Umbilical cord (tissue), 2 donors: ENCODE data around the gene DSCAM. TPM values are rescaled to one million over a fixed set of nuclear protein-coding genes. Genes with fewer than 3 reads are reported as not detected.

Source experiments
- DNase-seq: peaks from one replicate; pipeline ENCODE4 v3.0.0-alpha.2; 2015; ENCODE audit warnings: low spot score
- total RNA-seq: library from RNA; depleted of rRNA; stranded (reverse); fragments of >200 nt; gene quantifications from one replicate; pipeline ENCODE4 v1.2.3, GENCODE V29; 2014; ENCODE audit warnings: low replicate concordance; ENCODE audit not compliant: insufficient read depth

DSCAM gene
- total RNA-seq, 1 donor from 2014 or later = 0.24 TPM

DNA sequence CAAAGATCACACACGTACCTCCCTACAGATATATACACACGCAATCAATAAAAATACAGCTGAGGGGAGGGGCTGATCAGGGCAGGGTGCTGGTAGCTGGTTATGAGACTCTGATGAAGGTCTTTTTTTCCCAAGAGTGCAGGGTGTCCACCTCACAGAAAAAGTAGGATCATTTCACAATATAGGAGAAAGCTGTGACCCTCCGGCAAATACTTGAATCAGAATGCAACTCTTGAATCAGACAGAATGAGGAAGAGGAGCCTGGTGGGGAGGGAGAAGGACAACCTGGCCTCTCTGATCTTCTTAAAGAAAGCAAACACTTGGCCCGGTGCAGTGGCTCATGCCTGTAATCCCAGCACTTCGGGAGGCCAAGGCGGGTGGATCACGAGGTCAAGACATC is 710.4 kb downstream of the DSCAM start:
- DNase-seq = no peak

DNA sequence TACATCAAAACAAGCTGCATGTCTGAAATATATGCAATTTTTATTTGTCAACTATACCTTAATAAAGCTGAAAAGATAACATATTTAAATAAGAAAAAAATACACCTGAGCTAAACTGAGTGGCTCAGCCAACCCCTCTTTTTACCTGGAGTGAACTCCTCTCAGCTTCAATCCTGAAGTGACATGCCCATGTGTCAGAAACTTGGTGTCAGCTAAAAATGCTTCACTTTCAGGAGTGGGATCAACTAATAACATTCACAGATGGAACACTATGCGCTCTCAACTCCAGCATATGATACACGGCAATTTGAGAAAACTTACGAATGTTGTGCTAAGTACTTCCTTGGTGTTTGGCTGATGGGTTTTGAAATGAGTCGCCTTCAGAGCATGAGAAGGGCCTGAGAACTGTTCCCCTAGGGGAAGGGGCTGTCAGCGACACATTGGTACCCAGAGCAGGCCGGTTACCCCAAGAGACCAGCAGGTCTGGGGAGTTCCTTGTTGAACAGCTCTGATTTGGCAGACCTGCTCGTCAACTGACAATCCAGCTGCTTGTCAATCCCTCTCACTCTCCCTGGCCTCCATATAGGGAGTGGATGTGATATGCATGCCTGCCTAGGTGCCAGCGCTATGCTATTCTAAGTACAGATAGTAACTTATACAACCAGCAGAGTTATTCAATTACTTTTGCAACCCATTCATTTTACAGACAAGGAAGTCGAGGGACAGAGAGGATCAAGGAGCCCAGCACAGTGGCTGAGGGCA is 712.0 kb downstream of the DSCAM start:
- DNase-seq = no peak

DNA sequence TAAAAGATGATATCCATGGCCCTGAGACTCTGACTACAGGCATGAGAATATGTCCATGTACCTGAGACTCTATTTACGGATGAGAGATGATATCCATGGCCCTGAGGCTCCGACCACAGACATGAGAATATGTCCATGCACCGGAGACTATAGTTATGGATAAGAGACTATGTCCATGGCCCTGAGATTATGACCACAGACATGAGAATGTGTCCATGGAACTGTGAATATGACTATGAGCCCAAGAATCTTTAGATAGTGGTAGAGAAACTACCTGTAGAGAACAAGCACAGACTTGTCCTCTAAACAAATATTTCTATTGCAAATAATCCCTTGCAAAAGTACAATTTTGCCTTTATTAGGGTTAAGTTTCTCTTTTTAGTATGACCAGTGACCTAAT is 716.5 kb downstream of the DSCAM start:
- no peak for DNase-seq

DNA sequence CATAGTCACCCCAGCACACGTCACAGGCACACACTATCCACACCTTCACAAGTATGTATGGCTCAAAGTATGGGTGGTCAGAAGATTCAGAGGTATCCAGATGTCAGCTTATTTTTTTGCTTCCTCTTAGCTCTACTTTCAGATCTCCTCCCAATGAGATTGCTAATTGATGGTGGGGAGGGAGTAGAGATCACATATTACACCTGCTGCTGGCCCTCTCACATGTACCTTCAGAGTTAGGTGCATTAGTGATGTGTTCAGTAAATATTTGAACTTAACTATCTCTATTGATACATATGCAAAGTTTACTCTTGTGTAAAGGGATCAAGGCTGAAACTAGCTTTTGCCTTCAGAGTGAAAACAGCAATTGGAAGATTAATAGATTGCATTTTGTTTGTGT is 717.1 kb downstream of the DSCAM start:
- DNase-seq = no peak

DNA sequence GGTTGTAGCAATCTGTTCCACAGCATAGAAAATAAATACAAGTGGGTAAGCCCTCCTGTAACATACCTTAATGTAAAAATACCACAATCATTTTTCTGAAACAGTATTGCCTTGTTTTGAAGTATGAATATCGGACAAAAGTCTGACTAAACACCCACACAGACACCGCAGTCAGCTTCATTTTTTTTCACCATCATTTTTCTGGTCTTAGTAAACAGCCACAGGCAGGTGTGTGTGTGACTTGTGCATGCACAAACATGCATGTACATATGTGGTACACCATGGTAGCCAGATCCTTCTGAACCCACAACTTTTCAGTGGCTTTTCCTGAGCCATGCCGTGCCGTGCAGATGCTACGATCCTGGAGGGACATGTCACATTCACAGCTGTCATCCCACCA is 718.1 kb downstream of the DSCAM start:
- no peak for DNase-seq

DNA sequence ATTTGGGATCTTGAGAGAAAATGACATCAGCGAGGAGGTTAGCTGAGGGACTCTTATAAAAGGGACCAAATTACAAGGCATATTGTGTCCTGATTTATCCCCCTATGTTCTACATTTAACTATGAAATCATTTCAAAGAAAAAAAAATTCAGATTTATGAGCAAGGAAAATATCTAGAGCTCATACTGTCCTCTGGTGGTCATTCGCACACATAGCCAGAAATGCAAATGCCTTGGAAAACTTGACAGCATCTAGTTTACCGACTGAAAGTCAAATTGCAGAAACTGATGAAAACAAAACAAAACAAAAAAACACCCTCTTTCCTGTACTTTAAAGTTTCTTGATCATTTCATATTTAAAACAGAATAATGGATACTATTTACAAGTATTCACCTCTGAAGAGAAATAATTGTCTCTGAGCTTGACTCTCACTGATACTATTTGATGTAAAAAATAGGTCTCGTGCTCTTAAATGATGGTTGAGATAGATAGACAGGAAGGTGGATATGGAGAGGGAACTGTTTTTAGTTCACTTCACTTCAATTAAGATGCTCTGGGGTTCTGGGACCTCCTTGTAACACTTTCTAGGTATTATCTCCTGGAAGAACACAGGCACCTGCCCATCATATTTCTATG is 725.9 kb downstream of the DSCAM start:
- DNase-seq = peak; percentile 35

DNA sequence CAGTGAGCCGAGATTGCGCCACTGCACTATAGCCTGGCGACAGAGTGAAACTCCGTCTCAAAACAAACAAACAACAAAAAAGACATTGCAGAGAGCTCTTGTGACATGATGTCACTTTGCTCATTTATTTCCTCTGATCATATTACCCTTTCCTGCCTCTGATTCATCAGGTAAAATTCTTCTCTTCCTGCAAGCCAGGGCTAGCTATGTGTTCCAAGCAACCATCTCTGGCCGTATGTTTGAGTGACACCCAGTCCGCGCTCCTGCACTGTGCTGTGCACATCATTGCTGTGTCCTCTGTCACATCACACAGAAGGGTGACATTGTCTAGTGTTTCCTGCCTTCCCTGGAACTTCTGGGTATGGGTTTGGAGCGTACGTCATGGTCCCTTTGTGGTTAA is 728.4 kb downstream of the DSCAM start:
- no peak for DNase-seq

DNA sequence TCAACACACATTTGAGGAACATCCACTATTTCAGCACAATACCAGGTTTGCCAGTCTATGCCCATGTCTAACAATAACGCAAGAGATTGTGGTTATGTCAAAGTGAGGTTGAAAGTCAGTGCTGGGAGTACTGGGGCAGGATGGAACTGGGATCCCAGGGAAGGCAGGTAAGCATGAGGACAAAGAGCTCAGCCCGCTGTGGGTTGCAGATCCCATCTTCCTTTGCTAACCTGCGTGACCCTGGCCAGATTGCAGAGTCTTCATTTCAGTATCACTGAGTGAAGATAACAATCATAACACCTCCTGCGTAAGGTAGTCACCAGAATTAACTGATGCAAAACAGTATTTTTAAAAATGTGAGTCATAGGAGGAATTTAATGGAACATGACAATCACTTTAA is 729.7 kb downstream of the DSCAM start:
- DNase-seq = no peak

DNA sequence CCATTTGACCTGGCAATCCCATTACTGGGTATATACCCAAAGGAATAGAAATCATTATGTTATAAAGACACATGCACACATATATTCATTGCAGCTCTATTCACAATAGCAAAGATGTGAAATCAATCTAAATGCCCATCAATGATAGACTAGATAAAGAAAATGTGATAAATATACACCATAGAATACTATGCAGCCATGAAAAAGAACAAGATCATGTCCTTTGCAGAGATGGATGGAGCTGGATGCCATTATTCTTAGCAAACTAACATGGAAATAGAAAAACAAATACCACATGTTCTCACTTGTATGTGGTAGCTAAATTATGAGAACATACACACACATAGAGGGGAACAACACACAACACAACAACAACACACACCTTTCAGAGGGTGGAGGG is 731.2 kb downstream of the DSCAM start:
- DNase-seq = no peak

DNA sequence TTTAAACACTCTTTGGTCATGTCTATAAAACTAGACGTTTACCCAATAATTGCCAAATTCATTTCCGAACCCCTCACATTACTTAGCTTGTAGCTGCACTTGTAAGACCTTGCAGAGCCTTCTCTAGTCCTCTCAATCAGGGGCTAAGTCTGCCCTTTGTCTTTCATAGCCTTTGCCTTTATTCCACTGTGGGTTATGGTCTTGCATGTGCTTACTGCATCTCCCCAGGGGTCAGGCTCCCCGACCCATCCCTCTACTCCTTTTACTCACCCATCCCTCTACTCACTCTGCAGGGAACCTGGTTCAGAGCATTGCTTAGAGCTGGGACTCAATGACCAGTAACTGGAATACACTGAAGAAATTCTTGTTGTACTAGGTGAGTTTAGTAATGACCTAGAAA is 744.3 kb downstream of the DSCAM start:
- no peak for DNase-seq

DNA sequence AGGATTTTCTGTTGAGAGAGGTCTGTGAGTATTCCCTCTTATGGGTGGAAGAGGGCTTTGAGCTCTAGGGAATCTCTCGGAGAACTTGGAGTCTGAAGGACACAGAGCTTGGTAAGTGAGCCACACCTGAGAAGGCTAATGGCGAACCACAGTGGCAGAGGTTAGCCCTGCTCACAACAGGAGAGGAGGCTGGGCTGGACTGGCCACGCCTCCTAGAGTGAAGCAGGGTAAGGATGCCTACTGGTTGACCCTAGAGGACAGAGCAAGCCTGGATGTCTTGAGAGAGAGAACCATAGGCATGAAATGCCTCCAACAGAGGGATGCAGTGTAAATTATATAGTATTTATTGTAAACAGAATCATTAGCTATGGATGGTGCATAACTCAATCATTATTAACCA is 747.1 kb downstream of the DSCAM start:
- no peak for DNase-seq

DNA sequence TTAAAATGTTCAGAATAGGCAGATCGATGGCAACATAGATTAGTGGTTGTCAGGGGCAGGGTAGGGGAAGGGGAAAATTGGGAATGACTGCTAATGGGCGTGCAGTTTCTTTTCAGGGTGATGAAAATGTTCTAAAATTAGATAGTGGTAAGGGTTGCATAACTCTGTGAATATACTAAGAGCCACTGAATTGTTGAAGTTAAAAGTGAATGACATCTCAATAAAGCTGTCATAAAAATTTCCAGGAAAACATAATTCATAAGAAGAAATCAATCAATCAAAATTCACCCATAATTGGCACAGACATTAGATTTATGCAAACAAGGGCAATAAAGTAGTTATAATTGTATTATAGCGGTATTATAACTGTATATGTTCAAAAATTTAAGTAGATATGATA is 751.5 kb downstream of the DSCAM start:
- DNase-seq = no peak

DNA sequence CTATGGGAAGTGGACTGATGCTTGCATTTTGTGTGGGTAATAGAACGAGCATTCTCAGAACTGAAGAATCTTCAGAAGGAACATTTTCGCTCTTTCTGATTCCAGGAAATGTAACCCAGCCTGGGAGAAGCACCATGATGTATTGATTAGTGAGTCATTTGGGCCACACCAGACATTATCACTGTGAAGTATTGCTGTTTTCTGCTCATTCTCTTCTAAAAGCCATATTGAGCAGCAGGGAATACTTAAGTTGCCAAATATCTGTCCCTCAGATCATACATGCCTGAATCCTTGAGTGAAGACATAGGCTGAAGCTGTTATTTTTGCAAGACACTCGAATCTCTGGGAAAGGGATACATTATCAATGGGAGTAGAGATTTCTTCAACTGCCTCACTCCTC is 766.6 kb downstream of the DSCAM start:
- no peak for DNase-seq

DNA sequence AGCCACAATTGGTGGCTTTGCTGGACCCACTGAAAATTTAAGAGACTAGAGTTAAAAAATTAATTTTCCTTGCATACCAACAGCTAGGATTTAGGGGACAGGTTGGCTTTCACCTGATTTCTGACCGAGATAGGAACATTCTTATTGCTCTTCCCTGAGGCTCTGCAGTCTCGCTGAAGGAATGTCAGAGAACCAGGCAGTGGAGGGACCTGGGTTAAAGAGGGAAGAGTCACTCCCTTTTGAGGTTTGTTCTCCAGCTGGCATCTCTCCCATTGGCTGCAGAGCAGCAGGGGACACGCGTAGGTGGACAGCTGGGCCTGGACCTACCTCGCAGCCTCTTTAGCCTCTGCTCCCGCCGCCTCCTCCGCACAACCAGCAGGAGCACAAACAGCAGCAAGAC is 772.2 kb downstream of the DSCAM start:
- DNase-seq = no peak

DNA sequence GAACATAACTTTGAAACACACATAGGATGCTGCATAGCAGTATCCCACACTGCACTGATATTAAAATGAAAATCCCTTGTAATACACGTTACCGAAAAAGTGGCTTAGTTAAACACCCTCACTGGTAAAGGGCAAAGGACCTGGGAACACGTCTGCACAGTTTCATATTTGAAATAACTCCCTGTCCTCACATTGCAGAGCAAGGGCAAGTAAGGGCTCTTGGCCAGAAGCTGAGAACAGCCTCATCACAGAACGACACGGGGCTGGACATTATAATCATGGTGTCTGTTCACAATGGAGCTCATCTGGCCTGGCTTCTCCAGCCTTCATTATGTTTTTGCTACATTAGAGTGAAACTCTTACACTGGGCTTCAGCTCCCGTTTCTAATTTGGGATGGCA is 772.8 kb downstream of the DSCAM start:
- no peak for DNase-seq

DNA sequence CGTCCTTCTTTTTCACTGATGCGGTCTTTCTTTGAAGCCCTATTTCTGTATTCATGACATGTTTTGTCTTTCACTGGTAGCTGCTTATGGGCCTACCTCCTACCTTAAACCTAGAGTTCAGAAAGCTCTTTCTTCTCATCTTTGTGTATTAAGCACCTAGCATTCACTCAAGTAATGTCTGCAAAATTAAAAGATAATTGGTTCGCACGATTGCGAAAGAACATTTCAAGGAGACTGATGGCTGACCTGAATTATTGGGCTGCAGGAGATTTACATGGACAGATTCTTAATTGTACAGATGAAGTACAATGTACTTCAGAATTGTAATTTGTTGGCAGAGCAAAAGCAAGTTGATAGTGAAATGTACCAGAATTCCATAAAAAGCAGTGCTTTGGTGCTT is 773.3 kb downstream of the DSCAM start:
- DNase-seq = no peak

DNA sequence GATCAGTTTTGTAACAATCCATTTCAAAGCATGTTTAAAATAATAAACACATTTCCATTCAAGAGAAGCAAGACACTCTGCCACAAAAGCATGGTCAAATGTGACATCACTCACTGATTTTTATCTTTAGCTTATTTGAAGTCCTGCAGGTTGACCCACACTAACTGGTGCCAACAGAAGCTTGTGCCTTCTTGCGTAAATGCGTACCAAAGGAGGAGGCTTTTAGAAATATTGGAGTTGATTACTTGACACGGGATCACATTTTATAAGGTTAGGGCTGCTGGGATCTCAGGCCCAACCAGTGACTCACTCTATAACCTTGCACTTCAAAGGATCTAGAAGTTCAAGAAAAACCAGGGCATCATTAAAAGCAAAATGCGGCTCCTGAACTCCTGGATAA is 776.1 kb downstream of the DSCAM start:
- DNase-seq = no peak

DNA sequence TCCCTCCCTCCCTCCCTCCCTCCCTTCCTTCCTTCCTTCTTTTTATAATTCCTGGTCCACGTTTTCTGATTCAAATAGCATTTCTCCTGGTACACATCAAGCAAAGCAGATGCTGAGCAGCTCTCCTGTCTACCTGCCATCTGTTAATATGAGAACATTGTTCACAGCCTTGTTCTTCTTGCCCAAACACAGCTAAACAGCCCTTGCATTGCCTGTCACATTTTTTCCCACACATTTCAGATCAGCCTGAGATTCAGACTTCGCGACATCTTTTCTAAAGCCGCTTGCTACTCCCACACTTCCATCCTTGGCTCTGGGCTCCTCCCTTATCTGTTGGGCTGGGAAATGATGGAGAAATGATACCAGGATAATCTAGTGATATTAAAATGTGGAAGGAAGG is 779.2 kb downstream of the DSCAM start:
- DNase-seq = no peak

DNA sequence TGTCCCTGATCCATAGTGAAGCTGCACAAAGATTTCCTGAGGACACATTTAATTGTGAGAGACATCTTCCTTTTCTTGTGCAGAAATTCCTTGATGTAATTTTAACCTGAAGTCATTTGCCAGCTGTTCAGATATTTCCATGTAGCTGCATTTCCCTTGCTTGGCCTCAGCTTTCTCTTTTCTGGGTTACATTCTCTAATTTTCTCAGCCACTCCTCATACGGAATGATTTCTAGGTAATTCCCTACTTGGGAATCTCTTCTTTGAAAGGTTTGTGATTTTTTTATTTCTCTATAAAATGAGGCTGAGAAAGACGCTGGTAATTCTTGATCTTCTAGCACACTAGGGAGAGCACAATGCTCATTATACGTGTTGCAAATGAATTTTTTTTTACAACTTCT is 780.7 kb downstream of the DSCAM start:
- DNase-seq = no peak

DNA sequence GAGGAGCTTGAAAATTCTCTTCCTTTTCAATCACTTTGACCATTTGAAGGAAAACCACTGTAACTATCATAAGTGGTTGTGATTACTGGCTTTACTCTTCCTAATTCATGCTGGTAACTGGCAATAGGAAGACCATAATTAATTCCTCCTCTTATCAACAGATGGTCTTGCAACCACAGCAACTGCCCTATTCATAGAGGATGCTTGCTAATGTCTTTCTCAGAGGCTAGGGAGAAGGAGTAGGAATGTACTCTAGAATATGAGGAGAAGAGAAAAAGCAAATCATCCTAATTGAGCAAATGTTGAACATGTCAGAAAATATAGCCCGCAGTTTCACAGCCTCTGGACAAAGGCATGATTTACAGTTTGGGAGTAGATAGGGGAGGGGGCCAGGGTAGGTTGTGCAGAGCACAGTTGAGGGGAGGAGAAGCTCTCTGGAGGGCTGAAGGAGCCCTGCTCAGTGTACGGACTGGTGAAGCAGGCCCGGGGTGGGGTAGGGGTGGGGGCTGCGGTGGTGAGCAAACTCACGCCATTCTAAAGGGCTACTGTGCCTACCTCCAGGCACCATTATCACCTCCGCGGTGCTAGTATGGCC is 786.8 kb downstream of the DSCAM start:
- DNase-seq = no peak

DNA sequence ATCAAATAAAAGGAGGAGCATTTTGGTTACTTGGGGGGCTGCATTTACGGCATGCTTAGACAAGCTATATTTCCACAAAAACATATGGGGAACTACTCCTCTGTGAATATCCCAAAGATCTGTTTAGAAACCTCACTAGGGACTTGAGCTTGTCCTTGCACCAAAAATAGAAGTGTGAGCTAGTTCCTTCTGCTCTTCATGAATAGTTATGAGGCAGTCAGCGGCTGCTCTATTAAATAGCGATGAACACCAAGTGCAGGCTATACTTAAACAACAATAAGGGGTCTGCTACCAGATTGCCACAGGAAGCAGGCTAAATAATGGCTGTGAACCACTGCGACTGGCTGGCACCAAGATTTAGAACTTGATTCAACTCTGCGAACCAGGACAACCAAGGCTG is 789.6 kb downstream of the DSCAM start:
- DNase-seq = no peak

DNA sequence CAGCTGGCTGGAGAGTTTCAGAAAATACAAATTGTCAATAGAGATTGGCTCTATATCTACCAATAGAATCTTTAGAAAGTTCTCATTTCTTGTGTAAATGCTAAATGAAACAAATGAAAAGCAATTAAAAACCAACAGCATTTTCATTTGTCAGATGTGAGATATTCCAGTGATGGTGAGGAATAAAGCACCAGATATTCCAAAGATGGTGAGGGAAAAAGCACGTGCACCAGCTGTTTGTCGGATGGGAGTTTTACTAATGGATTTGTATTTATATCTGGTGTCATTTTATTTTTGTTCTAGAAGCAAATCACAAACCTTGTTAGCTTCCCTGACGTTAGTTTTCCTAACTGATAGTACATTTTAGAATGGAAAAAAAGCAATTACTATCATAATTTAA is 790.9 kb downstream of the DSCAM start:
- no peak for DNase-seq

DNA sequence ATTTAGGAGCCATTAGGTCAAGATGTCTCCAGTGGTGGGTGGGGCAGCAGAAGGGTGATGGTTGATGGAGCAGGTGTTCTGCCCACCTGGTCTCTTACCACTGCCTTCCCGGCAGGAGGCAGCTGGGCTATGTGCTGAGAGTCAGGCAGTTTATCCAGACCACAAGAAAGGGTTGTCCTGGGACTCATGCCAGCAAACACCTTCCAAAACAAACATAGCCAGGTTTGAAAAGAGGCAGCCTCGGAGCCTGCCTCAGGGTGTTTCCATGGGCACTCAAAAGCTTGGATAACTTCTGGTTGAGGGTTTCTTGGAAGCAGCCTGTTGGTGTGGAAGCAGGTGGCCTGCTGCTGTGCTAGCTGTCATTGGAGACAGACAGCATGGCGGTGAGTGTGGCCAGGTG is 792.6 kb downstream of the DSCAM start:
- DNase-seq = no peak
